Body of pancreas (tissue), 4 donors: Measurements from ENCODE around the gene GULP1.

ENCODE experiments used
- CTCF ChIP-seq, 7 experiments: fragments of 450-650 bp in 4 of 7; fragments of 200-600 bp in 3 of 7; sonication (generic) in 3 of 7; IDR thresholded peaks; one replicate each; pipeline ENCODE4 v1.5.1; 2016 to 2019; ENCODE audit warnings: antibody characterized with exemption in 7 of 7
- POLR2A ChIP-seq, 3 donors: fragments of 450-650 bp; IDR thresholded peaks; one replicate each; pipeline ENCODE4 v1.6.1; 2016; ENCODE audit warnings: antibody characterized with exemption in 3 of 3, mild to moderate bottlenecking in 2 of 3

GRCh38 chr2:188512456-188512855 is 220.8 kb downstream of the GULP1 start:
- TF ChIP-seq CTCF (IDR thresholded peaks at IDR 0.05) (peak; percentile 7 to 76 (median 64)), POLR2A (IDR thresholded peaks at IDR 0.05) (no peak)
